H9 (cell line): ENCODE results near the gene RPRD1B. TPM values are rescaled to one million over a fixed set of nuclear protein-coding genes. Genes with fewer than 3 reads are reported as not detected.

Experiments used
- DNase-seq: peaks from one replicate; pipeline ENCODE4 v3.0.0-alpha.2; 2017
- H2AFZ ChIP-seq: one replicate; pipeline ENCODE4 v1.6.1; 2013; ENCODE audit warnings: mild to moderate bottlenecking, low read length, control low read depth, moderate library complexity
- H2AK5ac ChIP-seq: 2 replicates; pipeline ENCODE4 v1.6.1; 2013; ENCODE audit warnings: low read length, control low read depth, mixed read lengths; ENCODE audit not compliant: insufficient read length
- H2BK120ac ChIP-seq: one replicate; pipeline ENCODE4 v1.6.1; 2013; ENCODE audit warnings: low read depth, mild to moderate bottlenecking, low read length, control low read depth, inconsistent platforms; ENCODE audit not compliant: poor library complexity, severe bottlenecking
- H2BK12ac ChIP-seq: 2 replicates; pipeline ENCODE4 v1.6.1; 2013; ENCODE audit warnings: low read length, control low read depth, mixed read lengths, low read depth; ENCODE audit not compliant: insufficient read length
- H2BK15ac ChIP-seq: 2 replicates; pipeline ENCODE4 v1.6.1; 2013; ENCODE audit warnings: low read depth, low read length, control low read depth
- H2BK20ac ChIP-seq: one replicate; pipeline ENCODE4 v1.6.1; 2013; ENCODE audit warnings: low read depth, mild to moderate bottlenecking, low read length, control low read depth, inconsistent platforms; ENCODE audit not compliant: poor library complexity, severe bottlenecking
- H2BK5ac ChIP-seq: 2 replicates; pipeline ENCODE4 v1.6.1; 2013; ENCODE audit warnings: low read length, control low read depth, mixed read lengths; ENCODE audit not compliant: insufficient read length
- H3K14ac ChIP-seq: 2 replicates; pipeline ENCODE4 v1.6.1; 2013; ENCODE audit warnings: low read length, control low read depth; ENCODE audit not compliant: insufficient read depth
- H3K18ac ChIP-seq: 2 replicates; pipeline ENCODE4 v1.6.1; 2013; ENCODE audit warnings: low read depth, mild to moderate bottlenecking, mixed read lengths, low read length, control low read depth; ENCODE audit not compliant: insufficient read length
- H3K23ac ChIP-seq: 2 replicates; pipeline ENCODE4 v1.6.1; 2013; ENCODE audit warnings: low read length, control low read depth, mixed read lengths, low read depth; ENCODE audit not compliant: insufficient read length
- H3K23me2 ChIP-seq: 2 replicates; pipeline ENCODE4 v1.6.1; 2013; ENCODE audit warnings: low read depth, mild to moderate bottlenecking, mixed read lengths, low read length, control low read depth; ENCODE audit not compliant: insufficient read length, poor library complexity, severe bottlenecking
- H3K27ac ChIP-seq: 2 replicates; pipeline ENCODE4 v1.5.1; 2013; ENCODE audit warnings: low read length, control low read depth, mixed read lengths, low read depth; ENCODE audit not compliant: insufficient read length
- H3K27me3 ChIP-seq: 2 replicates; pipeline ENCODE4 v1.6.1; 2013; ENCODE audit warnings: low read length, control low read depth, inconsistent platforms; ENCODE audit not compliant: insufficient read depth
- H3K4ac ChIP-seq: 2 replicates; pipeline ENCODE4 v1.6.1; 2013; ENCODE audit warnings: low read depth, mild to moderate bottlenecking, control low read depth, inconsistent platforms, low read length, moderate library complexity
- H3K4me1 ChIP-seq: 2 replicates; pipeline ENCODE4 v1.6.1; 2013; ENCODE audit warnings: low read length, control low read depth, inconsistent platforms; ENCODE audit not compliant: insufficient read depth
- H3K4me2 ChIP-seq: 2 replicates; pipeline ENCODE4 v1.6.1; 2013; ENCODE audit warnings: low read length, control low read depth, mixed read lengths; ENCODE audit not compliant: insufficient read length, insufficient read depth
- H3K56ac ChIP-seq: 2 replicates; pipeline ENCODE4 v1.6.1; 2013; ENCODE audit warnings: low read depth, mild to moderate bottlenecking, mixed read lengths, low read length, control low read depth; ENCODE audit not compliant: insufficient read length
- H3K79me1 ChIP-seq: 2 replicates; pipeline ENCODE4 v1.6.1; 2013; ENCODE audit warnings: low read depth, mild to moderate bottlenecking, moderate library complexity, low read length, control low read depth, inconsistent platforms; ENCODE audit not compliant: insufficient read depth, poor library complexity, severe bottlenecking
- H3K79me2 ChIP-seq: 2 replicates; pipeline ENCODE4 v1.6.1; 2013; ENCODE audit warnings: low read length, control low read depth, inconsistent platforms; ENCODE audit not compliant: insufficient read depth
- H3K9ac ChIP-seq: 2 replicates; pipeline ENCODE4 v1.6.1; 2013; ENCODE audit warnings: low read length, control low read depth, mixed read lengths; ENCODE audit not compliant: insufficient read length; ENCODE audit errors: extremely low read depth
- H3K9me3 ChIP-seq: one replicate; pipeline ENCODE4 v1.6.1; 2013; ENCODE audit warnings: low read depth, low read length, inconsistent platforms; ENCODE audit not compliant: control insufficient read depth
- H3T11ph ChIP-seq: one replicate; pipeline ENCODE4 v1.6.1; 2013; ENCODE audit warnings: mild to moderate bottlenecking, low read length, control low read depth, inconsistent platforms
- H4K20me1 ChIP-seq: one replicate; pipeline ENCODE4 v1.6.1; 2013; ENCODE audit not compliant: control insufficient read depth, insufficient read length, insufficient read depth
- H4K5ac ChIP-seq: 2 replicates; pipeline ENCODE4 v1.6.1; 2013; ENCODE audit warnings: low read depth, mild to moderate bottlenecking, mixed read lengths, low read length, control low read depth; ENCODE audit not compliant: insufficient read length
- H4K8ac ChIP-seq: replicated peaks from 2 replicates; pipeline ENCODE4 v1.6.1; 2013; ENCODE audit warnings: low read length, control low read depth, mixed read lengths, low read depth; ENCODE audit not compliant: insufficient read length
- H4K91ac ChIP-seq: 2 replicates; pipeline ENCODE4 v1.6.1; 2013; ENCODE audit warnings: low read depth, mild to moderate bottlenecking, moderate library complexity, mixed read lengths, low read length, control low read depth; ENCODE audit not compliant: insufficient read length
- H3K27ac Mint-ChIP-seq, 3 experiments: 2 replicates in 2 of 3; 3 replicates in 1 of 3; pipeline ENCODE4 v1.8.0; 2020 to 2021; ENCODE audit warnings: mixed read lengths in 3 of 3, mild to moderate bottlenecking in 1 of 3, moderate library complexity in 1 of 3
- H3K27me3 Mint-ChIP-seq: 2 replicates; pipeline ENCODE4 v1.8.0; 2021; ENCODE audit warnings: low read depth, mild to moderate bottlenecking, moderate library complexity, mixed read lengths
- H3K36me3 Mint-ChIP-seq, 3 experiments: 2 replicates in 2 of 3; 3 replicates in 1 of 3; pipeline ENCODE4 v1.8.0; 2020 to 2021; ENCODE audit warnings: low read depth in 3 of 3, mixed read lengths in 3 of 3; ENCODE audit not compliant: insufficient read depth in 1 of 3
- H3K4me1 Mint-ChIP-seq, 2 experiments: 2 replicates each; pipeline ENCODE4 v1.8.0; 2020; ENCODE audit warnings: mixed read lengths in 2 of 2
- H3K4me3 Mint-ChIP-seq, 2 experiments: 2 replicates in 1 of 2; 3 replicates in 1 of 2; pipeline ENCODE4 v1.8.0; 2020 to 2021; ENCODE audit warnings: mild to moderate bottlenecking in 2 of 2, mixed read lengths in 2 of 2, moderate library complexity in 1 of 2
- H3K9me3 Mint-ChIP-seq, 2 experiments: 2 replicates in 1 of 2; 3 replicates in 1 of 2; pipeline ENCODE4 v1.8.0; 2020; ENCODE audit warnings: mild to moderate bottlenecking in 2 of 2, mixed read lengths in 2 of 2, moderate library complexity in 1 of 2
- CTCF ChIP-seq: fragments of 200-600 bp; sonication (generic); conservative IDR thresholded peaks from 3 replicates; pipeline ENCODE4 v1.8.0; 2021; ENCODE audit warnings: antibody characterized with exemption, mild to moderate bottlenecking
- WGBS: extraction: QIAGEN DNeasy Blood & Tissue Kit; methylation state at CpG from one replicate; pipeline ENCODE4 v1.1.7; 2013; ENCODE audit warnings: missing lambda C conversion rate, low lambda C conversion rate, mixed read lengths; ENCODE audit not compliant: insufficient read length; ENCODE audit errors: extremely low coverage; 5-methylcytosine and 5-hydroxymethylcytosine counted together
- total RNA-seq: library from RNA; stranded (reverse); gene quantifications from 2 replicates; pipeline ENCODE4 v1.2.1, GENCODE V29; 2021

Gene RPRD1B
- total RNA-seq, 1 experiment from 2014 or later = 34.3 TPM

GRCh38 chr20:38067717-38068365 lies 34.3 kb downstream of the RPRD1B start:
- no peak overlapping the region for H2BK120ac ChIP-seq
- no peak overlapping the region for H2BK5ac ChIP-seq
- no peak overlapping the region for H3K23ac ChIP-seq
- H2AFZ ChIP-seq = no peak overlapping the region
- no peak overlapping the region for H2BK20ac ChIP-seq
- H3K79me1 ChIP-seq = no peaks in the 10 kb centered on the region
- no peak overlapping the region for H3T11ph ChIP-seq
- no peak overlapping the region for H4K5ac ChIP-seq
- no peak overlapping the region for H3K14ac ChIP-seq
- no peaks in the 10 kb centered on the region for H3K9me3 Mint-ChIP-seq
- H3K18ac ChIP-seq = no peak overlapping the region
- no peak overlapping the region for H3K4ac ChIP-seq
- no peak overlapping the region for H2AK5ac ChIP-seq
- H4K91ac ChIP-seq = no peak overlapping the region
- WGBS = no CpG with 5 or more reads among the region's 15 CpGs
- H3K4me1 ChIP-seq = no peaks in the 10 kb centered on the region
- H3K27ac ChIP-seq = no peak overlapping the region
- no peaks in the 10 kb centered on the region for H3K27me3 Mint-ChIP-seq
- no peaks in the 10 kb centered on the region for H3K79me2 ChIP-seq
- no peak overlapping the region for H3K9ac ChIP-seq
- H3K9me3 ChIP-seq = no peaks in the 10 kb centered on the region
- no peak overlapping the region for H3K56ac ChIP-seq
- DNase-seq = no peak
- no peak overlapping the region for H4K8ac ChIP-seq
- no peaks in the 10 kb centered on the region for H3K23me2 ChIP-seq
- H3K4me2 ChIP-seq = no peak overlapping the region
- no peak for TF ChIP-seq CTCF
- no peak overlapping the region for H2BK12ac ChIP-seq
- no peak overlapping the region for H2BK15ac ChIP-seq
- no peak overlapping the region for H3K4me3 Mint-ChIP-seq
- no peak overlapping the region; a peak in 1 of 7 replicates for H3K27ac Mint-ChIP-seq
- peaks cover 36 to 54% (median 42%) of the 10 kb centered on the region in 3 experiments for H3K36me3 Mint-ChIP-seq
- H4K20me1 ChIP-seq = no peaks in the 10 kb centered on the region
- no peaks in the 10 kb centered on the region for H3K27me3 ChIP-seq
- H3K4me1 Mint-ChIP-seq = peaks cover 0 to 2% of the 10 kb centered on the region in 2 experiments; a peak in 1 of 4 replicates
